ENCODE data around the gene SZT2.
"Not testable (repeated sequence)": the region's sequence is repeated elsewhere in the genome, so short reads cannot be mapped to it uniquely, and the experiment has no call there.

Gene SZT2

DNA sequence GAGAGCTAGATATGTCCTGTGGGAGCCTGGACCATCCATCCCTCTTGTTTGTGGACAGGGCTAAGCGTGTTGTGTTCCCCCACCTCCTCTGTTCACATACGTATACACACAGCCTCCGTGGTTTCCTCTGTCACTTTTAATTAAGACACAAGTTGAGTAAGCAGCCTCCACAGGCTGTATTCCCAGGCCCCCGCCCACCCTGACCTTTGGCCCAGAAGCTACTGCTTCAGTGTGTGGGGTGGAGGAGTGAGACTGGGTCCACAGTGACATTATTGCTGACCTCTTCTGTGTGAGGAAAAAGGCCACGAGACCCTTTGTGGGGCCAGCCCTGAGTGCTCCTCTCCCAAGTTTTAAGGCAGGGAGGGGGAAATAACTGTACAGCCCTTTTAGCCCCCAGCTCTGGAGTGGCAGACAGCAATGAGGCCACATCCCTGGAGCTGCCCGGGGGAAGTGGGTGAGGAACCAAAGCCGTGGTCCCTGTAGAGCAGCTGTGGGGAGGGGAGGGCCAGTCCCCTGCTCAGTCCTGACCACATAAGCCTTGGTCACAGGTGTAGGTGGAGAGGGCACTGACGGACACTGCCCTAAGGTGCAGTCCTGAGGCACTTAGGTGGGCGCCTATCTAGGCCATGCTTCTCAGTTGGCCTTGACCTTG, 26.3 kb upstream of the SZT2 start:
- DNase-seq (ENCODE audit: low read depth) = peak; percentile 54

DNA sequence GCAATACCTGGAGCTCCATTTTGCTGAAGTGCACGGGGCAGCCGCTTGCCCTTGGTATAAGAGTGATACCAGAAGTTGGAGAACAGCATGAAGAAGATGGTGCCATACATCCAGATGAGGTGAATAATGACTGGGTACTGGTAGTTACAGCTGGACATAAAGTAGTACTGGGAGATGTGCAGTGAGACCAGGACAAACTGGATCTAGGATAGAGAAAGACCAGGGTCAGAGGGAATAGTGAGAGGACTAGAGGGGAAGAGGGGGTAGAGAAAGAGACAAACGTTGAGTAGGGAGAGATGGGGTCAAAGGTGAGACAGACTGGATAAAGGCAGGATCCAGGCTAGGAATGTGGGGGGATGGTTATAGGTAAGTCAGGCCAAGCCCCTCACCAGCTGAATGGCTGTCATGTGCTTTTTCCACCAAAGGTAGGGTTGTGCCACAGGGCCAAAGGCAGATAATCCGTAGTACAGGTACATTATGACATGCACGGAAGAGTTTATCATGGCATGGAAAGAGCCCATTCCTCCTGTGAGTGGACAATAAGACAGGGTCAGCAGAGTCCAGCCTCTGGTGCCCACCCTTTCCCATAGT, 25.7 kb upstream of the SZT2 start:
- no peak for DNase-seq (ENCODE audit: low read depth)

DNA sequence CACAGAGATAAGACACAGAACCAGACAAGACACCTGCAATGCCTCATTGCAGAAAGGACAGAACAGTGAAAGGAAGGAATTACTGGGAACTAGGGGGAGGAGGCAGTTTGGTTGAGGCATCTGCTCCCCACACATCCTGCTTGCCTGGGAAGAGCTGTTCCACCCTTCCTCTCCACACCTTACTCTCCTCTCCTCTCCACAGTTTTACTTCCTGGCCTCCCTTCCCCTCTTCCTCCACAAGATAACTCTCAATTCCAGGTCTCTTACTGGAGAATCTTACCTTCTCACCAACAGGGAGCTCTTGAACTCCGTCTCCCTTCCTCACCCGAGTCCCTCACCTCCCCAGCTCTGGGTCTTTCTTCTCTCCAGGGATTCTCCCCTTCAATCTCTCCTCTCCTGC, 24.0 kb upstream of the SZT2 start:
- no peak for DNase-seq (ENCODE audit: low read depth)

DNA sequence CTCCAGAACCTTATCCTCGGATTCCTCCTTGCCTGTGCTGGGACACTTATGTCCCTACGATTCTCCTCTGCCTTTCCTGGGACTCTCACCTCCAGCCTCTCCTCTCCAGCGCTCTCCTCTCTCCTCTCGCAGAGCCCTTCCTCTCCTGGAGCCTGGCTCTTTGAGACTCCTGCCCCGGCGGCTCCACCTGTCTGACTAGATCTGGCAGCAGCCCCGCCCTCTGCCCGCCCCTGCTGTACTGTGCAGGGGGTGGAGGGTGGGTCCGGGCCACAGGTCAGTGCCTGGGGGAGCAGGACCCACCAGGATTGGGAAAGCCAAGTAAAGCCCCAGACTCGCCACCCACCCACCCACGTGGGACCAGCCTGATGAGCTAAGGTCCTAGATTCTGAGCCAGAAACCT, 23.5 kb upstream of the SZT2 start:
- DNase-seq (ENCODE audit: low read depth) = no peak

DNA sequence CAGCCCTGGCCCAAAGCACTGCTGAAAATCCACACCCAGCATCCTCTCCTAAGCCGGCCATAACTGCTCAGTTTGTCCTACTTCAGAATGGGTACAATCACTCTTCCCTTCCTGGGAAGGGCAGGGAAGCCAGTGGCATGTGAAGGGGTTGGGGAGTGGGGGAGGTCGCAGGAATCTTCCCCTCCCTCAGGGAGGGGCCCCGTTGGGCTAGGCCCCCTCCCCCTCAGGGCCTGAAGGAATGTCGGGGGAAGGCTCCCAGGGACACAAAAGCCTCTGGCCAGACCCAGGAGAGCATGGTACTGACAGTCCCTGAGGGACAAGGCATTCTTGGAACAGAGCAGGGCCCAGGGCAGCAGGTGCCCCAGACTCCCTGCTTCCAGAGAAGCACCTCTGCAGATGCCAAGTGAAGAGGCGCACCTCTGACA, 23.1 kb upstream of the SZT2 start:
- peak; percentile 25 for DNase-seq (ENCODE audit: low read depth)

DNA sequence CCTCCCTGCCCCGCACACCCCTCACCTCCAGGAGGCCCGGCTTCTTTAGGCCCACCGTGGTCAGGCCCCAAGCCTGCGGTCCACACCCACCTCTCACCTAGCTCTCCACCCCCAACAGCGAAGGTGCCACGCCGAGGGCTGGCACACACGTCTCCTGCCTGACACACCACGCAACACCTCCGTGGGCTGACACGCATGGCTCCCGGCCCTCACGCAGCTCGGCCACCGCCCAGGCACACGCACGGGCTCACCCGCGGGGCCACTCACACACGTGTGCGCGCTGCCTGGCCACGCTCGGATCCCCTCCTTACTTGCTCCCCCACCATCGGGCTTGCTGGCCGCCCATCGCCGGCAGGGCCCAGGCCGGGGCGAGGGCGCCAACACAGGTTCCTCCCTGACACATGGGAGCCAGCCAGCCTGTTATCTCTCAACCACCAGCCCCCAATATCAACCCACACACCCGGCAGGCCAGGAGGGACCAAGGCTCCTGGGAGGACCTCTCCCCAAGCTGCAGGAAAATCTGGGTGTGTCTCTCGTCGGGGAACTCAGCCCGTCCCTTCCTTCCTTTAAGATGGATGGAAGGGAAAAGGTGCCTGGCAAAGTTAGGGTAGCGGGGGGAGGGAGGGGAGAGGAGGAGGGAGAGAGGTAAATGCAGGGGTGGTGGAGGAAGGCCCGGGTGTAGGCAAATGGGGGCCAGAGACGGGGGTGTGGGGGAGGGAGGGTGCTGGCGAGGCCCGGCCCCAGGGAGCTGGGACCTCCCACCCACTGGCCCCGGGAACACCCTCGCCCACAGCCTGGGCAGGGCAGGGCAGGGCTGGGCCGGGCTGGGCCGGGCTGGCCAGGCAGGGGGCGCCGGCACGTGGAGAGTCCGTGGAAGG, 22.4 kb upstream of the SZT2 start:
- DNase-seq (ENCODE audit: low read depth) = no peak

DNA sequence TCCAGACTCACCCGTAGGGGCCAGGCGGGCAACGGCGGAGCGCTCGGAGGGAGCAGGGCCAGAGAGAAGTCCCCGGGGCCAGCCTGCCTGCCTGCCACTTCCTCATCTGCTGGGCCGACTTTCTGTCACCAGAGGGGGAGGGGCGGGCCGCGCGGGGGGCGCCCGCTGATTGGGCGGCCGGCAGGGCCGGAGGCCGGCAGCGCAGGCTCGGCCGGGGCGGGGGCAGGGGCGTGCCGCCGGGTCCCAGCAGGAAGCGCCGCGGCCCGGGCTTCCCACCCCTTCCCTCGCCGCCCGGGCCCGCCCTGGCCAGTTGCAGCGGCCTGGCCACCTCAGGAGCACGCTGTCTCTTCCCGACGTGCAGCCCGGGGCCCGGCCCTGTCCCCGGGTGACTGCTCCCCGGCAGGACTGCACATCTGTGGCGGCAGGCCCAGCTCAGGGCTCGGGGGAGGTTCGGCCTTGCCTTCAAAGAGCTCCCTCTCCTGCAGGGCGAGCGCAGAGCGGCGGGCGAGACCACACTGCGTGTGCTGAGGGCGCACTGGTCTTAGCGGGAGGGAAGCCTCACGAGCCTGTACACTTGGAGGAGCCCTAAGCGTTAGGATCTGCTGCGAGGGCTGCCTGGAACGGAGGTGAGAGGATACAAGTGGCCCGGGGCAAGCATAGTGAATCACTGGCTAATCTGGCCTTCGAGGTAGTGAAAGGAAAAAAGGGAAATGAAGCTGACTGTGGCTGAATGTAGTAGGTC, 21.6 kb upstream of the SZT2 start, which contains the start of gene ELOVL1:
Gene ELOVL1 (minus strand): TSS at position 108 of the 742 bp plus-strand sequence. CDS start 2,402 bp downstream, outside the sequence.
- DNase-seq (ENCODE audit: low read depth) = peak; percentile 89

DNA sequence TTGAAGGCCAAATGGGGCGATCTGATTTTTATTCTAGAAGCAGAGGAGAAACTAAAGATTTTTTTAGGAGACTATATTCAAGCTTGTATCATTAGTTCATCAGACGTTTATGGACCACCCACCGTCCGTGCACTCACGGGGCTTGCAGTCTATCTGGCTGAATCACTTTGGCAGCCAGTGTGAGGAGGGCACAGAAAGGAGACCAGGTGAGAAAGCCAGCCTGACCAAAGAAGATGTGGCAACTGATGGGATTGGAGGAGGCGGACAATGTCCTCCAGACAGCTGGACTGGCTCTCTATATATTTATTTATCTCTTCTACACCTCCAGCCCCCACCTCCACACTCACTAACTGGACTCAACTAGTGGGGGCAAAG, 21.1 kb upstream of the SZT2 start:
- DNase-seq (ENCODE audit: low read depth) = no peak

DNA sequence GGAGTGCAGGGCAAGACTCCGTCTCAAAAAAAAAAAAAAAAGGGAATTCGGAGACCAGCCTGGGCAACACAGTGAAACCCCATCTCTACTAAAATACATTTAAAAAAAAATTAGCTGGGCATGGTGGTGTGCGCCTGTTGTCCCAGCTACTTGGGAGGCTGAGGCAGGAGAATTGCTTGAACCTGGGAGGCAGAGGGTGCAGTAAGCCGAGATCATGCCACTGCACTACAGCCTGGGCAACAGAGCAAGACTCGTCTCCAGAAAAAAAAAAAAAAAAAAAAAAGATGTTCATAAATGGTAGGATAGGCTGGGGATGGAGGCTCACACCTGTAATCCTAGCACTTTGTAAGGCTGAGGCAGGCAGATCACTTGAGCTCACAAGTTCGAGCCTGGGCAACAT, 19.9 kb upstream of the SZT2 start:
- not testable (repeated sequence) for DNase-seq (ENCODE audit: low read depth)

DNA sequence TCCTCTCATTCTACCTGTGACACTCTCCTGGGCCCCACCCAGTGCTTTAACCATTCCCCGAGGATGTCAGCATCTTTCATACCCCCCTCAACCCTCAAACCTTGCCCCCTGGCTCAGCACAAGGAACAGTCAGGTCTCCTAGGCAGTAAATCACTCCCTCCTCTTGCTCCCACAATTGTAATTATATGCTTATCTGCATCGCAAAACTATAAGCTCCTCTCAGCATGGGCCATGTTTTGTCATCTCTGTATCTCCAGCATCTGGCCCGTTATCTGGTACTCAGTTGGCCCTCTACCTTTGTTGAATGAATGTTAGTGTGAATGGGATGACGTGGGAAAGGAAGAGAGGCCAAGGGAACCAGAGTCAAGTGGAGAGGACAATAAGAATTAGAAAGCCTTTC, 19.1 kb upstream of the SZT2 start:
- no peak for DNase-seq (ENCODE audit: low read depth)

DNA sequence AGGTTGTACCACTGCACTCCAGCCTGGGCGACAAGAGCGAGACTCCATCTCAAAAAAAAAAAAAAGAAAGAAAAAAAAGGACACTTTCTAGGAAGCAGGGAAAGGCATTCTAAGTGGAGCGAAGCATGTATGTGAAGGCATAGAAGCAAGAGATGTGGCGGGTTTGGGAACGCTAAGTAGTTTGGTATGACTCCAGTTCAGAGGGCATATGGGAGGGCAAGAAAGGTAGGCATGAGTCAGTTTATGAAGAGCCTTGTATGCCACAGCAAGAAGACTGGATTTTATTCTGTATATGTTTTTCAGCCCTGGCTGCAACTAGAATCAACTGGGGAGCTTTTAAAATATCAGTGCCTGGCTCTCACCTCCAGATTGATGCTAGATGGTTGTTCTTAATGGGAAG, 17.5 kb upstream of the SZT2 start:
- peak; percentile 76 for DNase-seq (ENCODE audit: low read depth)

DNA sequence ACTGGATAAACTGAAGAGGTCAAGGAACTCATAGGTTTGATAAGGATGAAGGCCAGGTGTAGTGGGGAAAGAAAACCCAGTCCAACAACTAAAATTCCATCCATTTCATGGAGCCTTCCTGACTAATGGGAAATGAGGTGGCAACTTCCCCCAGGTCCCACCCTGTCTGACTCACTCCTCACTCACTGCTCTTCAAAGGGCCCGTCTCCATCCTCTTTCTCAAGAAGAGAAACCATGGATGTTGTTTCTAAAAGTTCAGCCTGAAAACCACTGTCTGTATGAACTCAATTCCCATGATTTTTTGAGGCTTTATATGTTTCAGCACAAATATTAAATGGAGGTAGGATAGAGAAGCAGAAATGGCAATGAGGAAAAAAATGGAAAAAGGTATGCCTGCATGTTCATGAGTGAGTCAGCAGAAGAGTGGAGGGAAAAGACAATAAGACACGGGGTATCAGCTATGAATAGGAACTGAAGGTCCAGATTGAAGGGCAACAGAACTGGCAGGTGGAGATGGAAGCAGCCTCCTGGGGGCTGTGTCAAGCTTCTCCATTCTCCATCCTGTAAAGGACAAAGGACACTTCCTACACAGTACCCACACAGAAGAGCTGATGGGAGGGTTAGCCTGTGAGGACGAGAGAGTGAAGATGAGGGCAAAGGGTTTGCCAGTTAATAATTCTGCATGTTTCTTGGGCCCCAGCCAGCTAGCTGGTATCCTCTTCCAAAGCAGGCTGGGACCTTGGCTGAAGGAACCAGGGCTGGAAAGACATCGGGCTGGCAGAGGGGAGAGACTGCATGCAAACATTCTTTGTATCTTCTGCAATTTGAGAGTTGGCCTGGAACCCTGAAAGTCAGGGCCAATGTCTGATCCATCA, 16.4 kb upstream of the SZT2 start:
- DNase-seq (ENCODE audit: low read depth) = peak; percentile 95

DNA sequence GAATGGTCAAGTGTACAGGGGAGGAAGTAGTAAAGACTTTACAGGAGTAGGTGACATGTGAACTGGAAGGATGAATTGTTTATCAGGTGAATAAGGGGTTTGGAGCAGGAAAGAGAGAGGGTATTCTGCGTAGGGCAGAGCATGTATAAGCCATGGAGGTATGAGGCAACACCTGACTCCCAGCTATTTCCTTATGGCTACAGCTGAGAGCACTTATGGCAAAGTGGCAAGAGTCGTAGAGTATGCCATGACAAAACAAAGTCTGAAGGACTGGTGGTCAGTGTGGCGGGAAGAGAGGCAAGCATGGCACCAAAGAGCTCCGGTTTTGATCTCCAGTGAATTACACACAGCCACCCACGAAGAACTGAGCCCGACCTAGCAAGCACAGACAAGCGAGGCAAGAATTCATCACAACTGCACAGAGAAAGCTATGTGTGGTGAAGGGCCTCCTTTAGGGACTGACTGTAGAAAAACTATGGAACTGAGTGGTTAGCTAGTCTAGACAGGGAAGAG, 12.9 kb upstream of the SZT2 start:
- no peak for DNase-seq (ENCODE audit: low read depth)

DNA sequence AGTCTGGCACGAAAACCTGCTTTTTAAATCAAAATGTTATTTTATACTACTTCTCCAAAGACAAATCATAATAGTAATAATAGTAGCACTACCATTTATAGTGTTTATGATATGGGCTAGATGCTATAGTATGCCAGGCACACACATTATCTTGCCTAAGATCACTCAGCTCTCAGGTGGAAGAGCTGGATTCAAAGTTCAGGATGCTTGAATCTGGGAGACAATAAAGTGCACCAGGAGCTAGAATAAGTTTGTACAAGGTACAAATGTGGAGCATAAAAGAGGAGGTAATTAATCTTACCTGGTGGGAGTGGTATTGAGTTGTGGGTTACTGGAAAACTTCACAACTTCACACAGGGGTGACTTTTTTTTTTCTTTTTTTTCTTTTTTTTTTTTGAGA, 11.9 kb upstream of the SZT2 start:
- DNase-seq (ENCODE audit: low read depth) = no peak

DNA sequence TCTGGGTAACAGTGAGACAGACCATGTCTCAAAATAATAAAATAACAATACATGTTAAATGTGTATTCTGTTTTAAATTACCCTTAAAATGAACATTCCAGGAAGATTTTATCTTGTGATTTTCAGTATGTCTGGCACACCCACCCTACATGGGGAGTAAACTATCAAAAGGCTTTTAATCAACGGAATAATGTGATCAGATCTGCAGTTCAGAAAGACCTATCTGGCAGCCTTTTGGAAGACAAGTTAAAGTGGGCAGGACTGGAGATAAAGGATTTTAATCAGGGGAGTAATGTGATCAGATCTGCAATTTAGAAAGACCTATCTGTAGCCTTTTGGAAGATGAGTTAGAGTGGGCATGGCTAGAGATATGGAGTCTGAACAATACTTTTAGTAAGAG, 10.2 kb upstream of the SZT2 start:
- no peak for DNase-seq (ENCODE audit: low read depth)

DNA sequence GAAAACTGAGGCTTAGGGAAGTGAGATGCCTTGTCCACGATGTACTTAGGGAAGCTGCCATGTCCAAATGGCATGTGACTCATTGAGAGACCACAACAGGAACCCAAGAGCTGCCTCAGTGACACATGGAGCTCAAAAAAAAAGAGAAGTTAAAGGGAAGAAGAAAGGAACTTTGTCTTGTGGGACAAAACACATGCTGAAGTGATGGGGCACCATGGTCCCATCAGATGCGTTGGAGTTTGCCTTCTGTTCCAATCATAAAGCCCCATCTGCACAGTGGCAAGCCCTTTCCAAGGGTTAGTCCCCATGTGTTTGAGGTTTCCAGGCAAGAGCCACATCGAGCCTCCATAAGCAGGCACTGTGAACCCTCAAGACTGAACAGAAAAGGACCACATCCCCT, 8.1 kb upstream of the SZT2 start:
- DNase-seq (ENCODE audit: low read depth) = no peak

DNA sequence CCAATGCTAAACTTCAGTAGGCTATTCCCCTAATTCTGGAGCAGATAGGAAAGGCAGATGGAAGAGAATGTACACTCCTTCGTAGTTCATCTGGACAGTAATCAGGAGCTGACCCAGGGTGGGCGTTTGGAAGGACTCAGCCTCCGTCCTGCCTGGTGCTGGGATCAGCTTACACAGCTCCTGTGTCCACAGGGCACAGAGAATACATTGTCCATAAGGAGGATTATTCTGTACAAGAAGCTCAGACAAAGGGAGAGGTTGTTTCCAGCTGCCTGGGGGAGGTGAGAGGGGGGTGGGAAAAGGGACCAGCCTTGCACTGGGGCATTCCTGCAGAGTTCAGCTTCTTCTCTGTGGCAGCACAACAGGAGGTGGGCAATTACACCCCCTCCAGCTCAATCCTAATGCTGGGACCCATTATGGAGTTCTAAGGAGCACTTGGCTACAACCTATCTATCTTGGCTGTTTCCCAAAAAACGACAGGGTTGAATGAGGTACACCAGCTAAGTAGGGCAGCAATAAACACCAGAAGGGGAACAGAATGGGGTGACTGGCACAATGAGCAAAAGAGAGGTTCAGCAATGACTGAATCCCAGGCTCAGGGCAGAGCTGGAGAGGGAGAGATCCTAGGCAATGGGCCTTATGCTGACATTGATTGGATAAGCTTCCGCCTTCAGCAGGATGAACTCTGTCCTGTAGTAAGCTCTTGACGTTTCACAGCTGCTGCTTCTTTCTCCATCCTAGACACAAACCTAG, 7.5 kb upstream of the SZT2 start:
- DNase-seq (ENCODE audit: low read depth) = no peak

DNA sequence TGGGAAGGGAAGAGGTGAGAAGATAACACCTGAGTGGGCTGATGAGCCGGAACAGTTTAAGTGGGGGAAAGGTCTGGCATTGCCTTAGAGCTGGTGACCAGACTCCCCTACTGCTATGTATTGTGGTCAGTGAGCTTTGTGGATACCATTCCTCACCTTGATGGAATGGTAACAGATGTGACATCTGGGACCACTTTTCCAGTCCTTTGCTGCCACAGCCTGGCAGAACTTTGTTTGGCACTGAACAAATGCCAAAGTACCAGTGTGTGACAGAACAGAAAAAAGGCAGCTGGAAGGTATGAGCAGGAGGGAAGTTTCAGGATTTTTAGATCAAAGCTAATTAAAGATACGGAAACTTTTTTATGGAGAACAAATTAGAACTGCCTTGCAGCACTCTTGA, 6.2 kb upstream of the SZT2 start:
- peak; percentile 27 for DNase-seq (ENCODE audit: low read depth)

DNA sequence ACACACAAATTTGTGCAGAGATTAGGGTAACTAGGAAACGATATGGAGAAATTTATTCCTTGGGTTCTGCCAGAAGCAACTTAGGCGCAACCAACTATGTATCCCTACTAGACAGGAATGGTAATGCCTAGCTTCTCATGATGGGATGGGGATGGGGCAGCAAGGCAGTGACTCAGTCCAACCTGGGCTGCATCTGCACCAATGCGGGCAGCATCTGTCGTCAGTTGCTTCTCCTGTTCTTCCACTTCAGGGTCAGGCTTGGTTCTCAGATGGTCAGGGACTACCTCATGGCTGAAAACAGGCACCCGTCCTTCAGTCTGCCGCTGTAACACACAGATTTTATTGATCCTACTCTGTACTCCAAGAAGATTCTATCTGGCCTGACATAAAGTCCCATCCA, 3.0 kb upstream of the SZT2 start:
- no peak for DNase-seq (ENCODE audit: low read depth)

DNA sequence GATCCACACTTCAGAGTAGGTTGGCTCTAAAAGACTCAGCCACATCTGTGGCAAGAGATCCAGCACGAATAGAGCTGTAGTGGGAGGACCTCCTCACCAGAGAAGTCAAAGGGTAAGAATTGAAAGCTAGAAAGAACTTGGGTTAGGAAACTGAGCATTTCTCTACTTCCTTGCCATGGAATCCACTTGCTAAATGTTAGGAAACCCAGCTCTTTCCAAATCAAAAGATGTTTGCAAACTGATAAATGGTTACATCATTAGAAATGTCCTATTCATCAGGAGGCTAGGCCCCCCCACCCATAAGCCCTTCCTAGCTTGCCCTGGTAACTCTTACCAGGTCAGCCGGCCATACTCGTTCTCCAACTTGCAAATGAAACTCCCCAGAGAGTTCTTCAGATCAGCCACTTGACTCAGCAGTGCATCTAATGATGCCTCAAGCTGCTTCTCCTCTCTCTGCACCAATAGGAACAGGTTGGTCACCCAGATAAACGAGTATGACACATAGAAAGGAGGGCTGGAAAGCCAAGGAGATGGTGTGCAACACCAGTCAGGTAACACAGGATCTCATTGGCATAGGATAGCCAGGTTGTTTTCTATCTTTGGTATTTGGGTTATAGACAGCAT, 1.6 kb upstream of the SZT2 start:
- peak; percentile 37 for DNase-seq (ENCODE audit: low read depth)

Data from ELR (cell line).